Endothelial cell of umbilical vein (primary cell): ENCODE data around the gene NES.

Source experiments
- EZH2 ChIP-seq: IDR thresholded peaks from 2 replicates; pipeline ENCODE4 v1.6.1; 2012; ENCODE audit warnings: borderline replicate concordance, low read depth, mild to moderate bottlenecking, moderate library complexity, low read length, inconsistent platforms; ENCODE audit not compliant: severe bottlenecking
- GATA2 ChIP-seq: IDR thresholded peaks from 2 replicates; pipeline ENCODE4 v1.7.0; 2011; ENCODE audit warnings: low read depth, mild to moderate bottlenecking, moderate library complexity, mixed read lengths, low read length; ENCODE audit not compliant: insufficient read length, insufficient read depth
- JUN ChIP-seq: IDR thresholded peaks from 2 replicates; pipeline ENCODE4 v1.6.1; 2011; ENCODE audit warnings: borderline replicate concordance, low read depth; ENCODE audit not compliant: insufficient read length, insufficient read depth
- POLR2A ChIP-seq: IDR thresholded peaks from 2 replicates; pipeline ENCODE4 v1.6.1; 2012; ENCODE audit warnings: low read depth, mild to moderate bottlenecking, control low read depth, low read length
- POLR2AphosphoS5 ChIP-seq: IDR thresholded peaks from 2 replicates; pipeline ENCODE4 v1.6.1; 2012; ENCODE audit warnings: low read depth, mild to moderate bottlenecking, control low read depth, low read length, moderate library complexity; ENCODE audit not compliant: insufficient read depth
- TF ChIP-seq, protein P1 (sequence below), 2 donors: IDR thresholded peaks; 1 replicate in 1 of 2; 2 replicates in 1 of 2; pipeline ENCODE4 v1.5.1; 2011; ENCODE audit warnings: low read length in 2 of 2, mild to moderate bottlenecking in 2 of 2, moderate library complexity in 2 of 2, control low read depth in 1 of 2, inconsistent platforms in 1 of 2, low read depth in 1 of 2; ENCODE audit not compliant: insufficient read depth in 1 of 2; ENCODE audit errors: extremely low read depth in 1 of 2

DNA sequence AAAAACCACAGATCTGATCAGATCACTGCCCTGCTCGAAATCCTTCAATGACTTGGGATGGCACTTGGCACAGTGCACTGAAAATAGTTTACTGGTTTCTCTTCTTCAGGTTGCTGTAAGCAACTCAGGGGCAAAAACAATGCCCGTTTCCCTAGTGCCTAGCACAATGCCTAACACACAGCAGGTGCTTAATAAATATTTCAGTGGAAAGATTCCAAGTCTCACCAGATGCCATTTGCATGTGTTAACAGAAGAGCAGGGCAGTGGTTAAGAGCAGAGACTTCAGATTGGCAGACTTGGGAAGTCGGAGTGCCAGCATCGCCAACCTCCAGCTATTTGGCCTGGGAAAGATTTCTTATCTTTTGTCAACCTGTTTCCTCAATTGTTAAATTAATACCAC, 40.1 kb upstream of the NES start:
- no peak for TF ChIP-seq POLR2A
- no peak for TF ChIP-seq JUN
- TF ChIP-seq, protein P1, sequence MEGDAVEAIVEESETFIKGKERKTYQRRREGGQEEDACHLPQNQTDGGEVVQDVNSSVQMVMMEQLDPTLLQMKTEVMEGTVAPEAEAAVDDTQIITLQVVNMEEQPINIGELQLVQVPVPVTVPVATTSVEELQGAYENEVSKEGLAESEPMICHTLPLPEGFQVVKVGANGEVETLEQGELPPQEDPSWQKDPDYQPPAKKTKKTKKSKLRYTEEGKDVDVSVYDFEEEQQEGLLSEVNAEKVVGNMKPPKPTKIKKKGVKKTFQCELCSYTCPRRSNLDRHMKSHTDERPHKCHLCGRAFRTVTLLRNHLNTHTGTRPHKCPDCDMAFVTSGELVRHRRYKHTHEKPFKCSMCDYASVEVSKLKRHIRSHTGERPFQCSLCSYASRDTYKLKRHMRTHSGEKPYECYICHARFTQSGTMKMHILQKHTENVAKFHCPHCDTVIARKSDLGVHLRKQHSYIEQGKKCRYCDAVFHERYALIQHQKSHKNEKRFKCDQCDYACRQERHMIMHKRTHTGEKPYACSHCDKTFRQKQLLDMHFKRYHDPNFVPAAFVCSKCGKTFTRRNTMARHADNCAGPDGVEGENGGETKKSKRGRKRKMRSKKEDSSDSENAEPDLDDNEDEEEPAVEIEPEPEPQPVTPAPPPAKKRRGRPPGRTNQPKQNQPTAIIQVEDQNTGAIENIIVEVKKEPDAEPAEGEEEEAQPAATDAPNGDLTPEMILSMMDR (IDR thresholded peaks at IDR 0.05; ENCODE audit: extremely low read depth in 1 of 2, insufficient read depth in 1 of 2, low read depth in 1 of 2, low read length in 2 of 2), result no peak
- TF ChIP-seq EZH2, result no peak
- TF ChIP-seq POLR2AphosphoS5, result no peak
- no peak for TF ChIP-seq GATA2
